HG03108 (cell line): Measurements from ENCODE around the gene NXF3.
"Not testable (repeated sequence)": the region's sequence is repeated elsewhere in the genome, so short reads cannot be mapped to it uniquely, and the experiment has no call there.

Experiments
- ATAC-seq: cut with Tn5 transposase; IDR thresholded peaks from one replicate; pipeline ENCODE4 v1.9.1; 2021; ENCODE audit warnings: moderate library complexity; ENCODE audit not compliant: unreplicated experiment

NXF3 gene

GRCh38 chrX:103092942-103093341 is at the start of gene NXF3:
Gene NXF3, minus strand, starts transcription at chrX:103093143. Its CDS starts 120 bp downstream, at chrX:103093023.
- ATAC-seq = no peak

- not testable (repeated sequence) for ATAC-seq
These were observed 43.6 kb upstream of the NXF3 start for GRCh38 chrX:103136528-103136927.

GRCh38 chrX:103124284-103124683 is 31.3 kb upstream of the NXF3 start:
- ATAC-seq = no peak

GRCh38 chrX:103120748-103121147 is 27.8 kb upstream of the NXF3 start:
- no peak for ATAC-seq

GRCh38 chrX:103116970-103117369 is 24.0 kb upstream of the NXF3 start:
- ATAC-seq = not testable (repeated sequence)

- not testable (repeated sequence) for ATAC-seq
These were observed 16.6 kb upstream of the NXF3 start for GRCh38 chrX:103109497-103109896.

GRCh38 chrX:103107836-103108235 is 14.9 kb upstream of the NXF3 start:
- no peak for ATAC-seq

- not testable (repeated sequence) for ATAC-seq
These were observed 14.3 kb upstream of the NXF3 start for GRCh38 chrX:103107227-103107737.

- ATAC-seq = not testable (repeated sequence)
These were observed 11.4 kb upstream of the NXF3 start for GRCh38 chrX:103104370-103104769.

GRCh38 chrX:103103866-103104265 is 10.9 kb upstream of the NXF3 start:
- not testable (repeated sequence) for ATAC-seq

- no peak for ATAC-seq
These were observed 8.5 kb upstream of the NXF3 start for GRCh38 chrX:103101299-103102042.

- no peak for ATAC-seq
These were observed 7.5 kb upstream of the NXF3 start for GRCh38 chrX:103100484-103100883.

GRCh38 chrX:103099691-103100090 is 6.7 kb upstream of the NXF3 start:
- ATAC-seq = no peak

GRCh38 chrX:103098488-103098887 is 5.5 kb upstream of the NXF3 start:
- ATAC-seq = no peak

- ATAC-seq = no peak
These were observed 11.9 kb downstream of the NXF3 start for GRCh38 chrX:103081051-103081450.

- no peak for ATAC-seq
These were observed 19.5 kb downstream of the NXF3 start for GRCh38 chrX:103073467-103073866.

- ATAC-seq = no peak
These were observed 26.3 kb downstream of the NXF3 start for GRCh38 chrX:103066606-103067005.

GRCh38 chrX:103063918-103064434 is 29.0 kb downstream of the NXF3 start, which contains the start of gene BEX1:
Gene BEX1, minus strand, starts transcription at chrX:103064171. Its CDS starts 897 bp downstream, at chrX:103063274.
- no peak for ATAC-seq

GRCh38 chrX:103063191-103063845 is 29.6 kb downstream of the NXF3 start:
- no peak for ATAC-seq

GRCh38 chrX:103061486-103061885 is 31.5 kb downstream of the NXF3 start:
- no peak for ATAC-seq

GRCh38 chrX:103056902-103057301 is 36.0 kb downstream of the NXF3 start:
- no peak for ATAC-seq

GRCh38 chrX:103052625-103053024 is 40.3 kb downstream of the NXF3 start:
- ATAC-seq = no peak
